Spleen (tissue), 11 donors: Measurements from ENCODE around the gene CALM3. TPM values are rescaled to one million over a fixed set of nuclear protein-coding genes. Genes with fewer than 3 reads are reported as not detected.

Experiments
- DNase-seq: peaks from one replicate; pipeline ENCODE4 v3.0.0-alpha.2; 2020
- H3K27ac ChIP-seq, 8 donors: fragments of 200-600 bp; sonication (generic) in 7 of 8; 1 replicate in 4 of 8; 2 replicates in 4 of 8; pipeline versions ENCODE4 v1.5.0 to v1.8.0; 2016 to 2021; ENCODE audit warnings: inconsistent platforms in 4 of 8, mild to moderate bottlenecking in 4 of 8, moderate library complexity in 1 of 8
- H3K27me3 ChIP-seq, 7 donors: fragments of 200-600 bp; sonication (generic) in 6 of 7; replicated peaks in 1 of 7; 1 replicate in 4 of 7; 2 replicates in 3 of 7; pipeline versions ENCODE4 v1.5.0 to v1.8.0; 2016 to 2021; ENCODE audit warnings: inconsistent platforms in 3 of 7, mild to moderate bottlenecking in 1 of 7
- H3K36me3 ChIP-seq, 6 donors: fragments of 200-600 bp; sonication (generic) in 5 of 6; 1 replicate in 4 of 6; 2 replicates in 2 of 6; pipeline versions ENCODE4 v1.5.0 to v1.8.0; 2016 to 2021; ENCODE audit warnings: inconsistent platforms in 2 of 6
- H3K4me1 ChIP-seq, 6 donors: fragments of 200-600 bp; sonication (generic) in 5 of 6; 1 replicate in 3 of 6; 2 replicates in 3 of 6; pipeline versions ENCODE4 v1.5.0 to v1.8.0; 2016 to 2021; ENCODE audit warnings: inconsistent platforms in 3 of 6
- H3K4me3 ChIP-seq, 8 donors: fragments of 200-600 bp; sonication (generic) in 7 of 8; 1 replicate in 4 of 8; 2 replicates in 4 of 8; pipeline versions ENCODE4 v1.5.0 to v1.8.0; 2016 to 2021; ENCODE audit warnings: inconsistent platforms in 4 of 8, mild to moderate bottlenecking in 4 of 8, moderate library complexity in 2 of 8
- H3K9me3 ChIP-seq, 8 donors: fragments of 200-600 bp; sonication (generic) in 7 of 8; 1 replicate in 4 of 8; 2 replicates in 4 of 8; pipeline versions ENCODE4 v1.5.0 to v1.8.0; 2016 to 2021; ENCODE audit warnings: inconsistent platforms in 4 of 8
- CTCF ChIP-seq, 11 experiments: fragments of 200-600 bp in 7 of 11; fragments of 450-650 bp in 4 of 11; sonication (generic) in 4 of 11; IDR thresholded peaks in 8 of 11; conservative IDR thresholded peaks in 3 of 11; 1 replicate in 7 of 11; 2 replicates in 4 of 11; pipeline versions ENCODE4 v1.4.0 to v1.8.0; 2016 to 2021; ENCODE audit warnings: antibody characterized with exemption in 11 of 11, inconsistent platforms in 4 of 11, mild to moderate bottlenecking in 1 of 11
- POLR2A ChIP-seq, 3 donors: fragments of 450-650 bp; IDR thresholded peaks; one replicate each; pipeline ENCODE4 v1.5.1; 2017; ENCODE audit warnings: antibody characterized with exemption in 3 of 3, mild to moderate bottlenecking in 1 of 3
- POLR2AphosphoS5 ChIP-seq, 3 donors: sonication (generic); formaldehyde crosslinking; IDR thresholded peaks; one replicate each; pipeline ENCODE4 v1.5.1; 2017; ENCODE audit warnings: antibody characterized with exemption in 3 of 3
- WGBS, 5 donors: extraction: QIAGEN DNeasy Blood & Tissue Kit in 3 of 5; methylation state at CpG; one replicate each; pipeline versions ENCODE4 v1.1.5 to v1.1.7; 2013 to 2018; 5-methylcytosine and 5-hydroxymethylcytosine counted together
- intact Hi-C: fragments of 100-400 bp; cut with DNase I; formaldehyde crosslinking; loops from one replicate; pipeline ENCODE4 v1.15.0; 2023; ENCODE audit warnings: low total_unique reads
- polyA plus RNA-seq, 3 donors: library from polyadenylated mRNA; stranded (reverse); fragments of 200-250 nt; gene quantifications; one replicate each; pipeline ENCODE4 v1.2.1, GENCODE V29; 2013
- total RNA-seq, 7 donors: library from RNA; depleted of rRNA in 3 of 7; stranded (reverse); fragments of >200 nt in 3 of 7; fragmentation: NEBNext Ultra II Directional in 4 of 7; extraction: Animal tissue kit (Norgen Biotek cat#: 25700) in 4 of 7; gene quantifications; one replicate each; pipeline versions ENCODE4 v1.1.0 to v1.2.1, GENCODE V29; 2016 to 2021
- donor health status: healthy with polysubstance abuse.
- donor health status: DM: no; HTN: no; CAD: no; lungs with moderate emphysema.
- donor health status: DM: no; HTN: no; CAD: no.
- donor health status: Bipolar disorder and iron deficiency.
- donor health status: healthy.
- donor health status: DM: no; HTN: no; CAD: no.
- donor health status: DM: yes; HTN: yes; CAD: no.

The CALM3 gene
- total and polyA plus RNA-seq, 10 donors = 78.1 to 197 (median 140) TPM

- no peak overlapping the region for H3K4me3 ChIP-seq
- intact Hi-C loops = no loop called here
- no peaks in the 10 kb centered on the region for H3K36me3 ChIP-seq
- DNase-seq = no peak
- no peaks in the 10 kb centered on the region for H3K9me3 ChIP-seq
- peaks cover 7 to 70% (median 46%) of the 10 kb centered on the region in 6 donors for H3K4me1 ChIP-seq
- peaks cover 0 to 42% (median 7%) of the 10 kb centered on the region in 7 donors for H3K27me3 ChIP-seq
- H3K27ac ChIP-seq = peak overlapping the region in 2 of 8 donors; percentile 17 to 67
- TF ChIP-seq POLR2A (IDR thresholded peaks at IDR 0.05) (no peak), POLR2AphosphoS5 (IDR thresholded peaks at IDR 0.05) (peak in 1 of 3 donors; percentile 22)
- WGBS, 5 donors = 71 to 85% (median 83%) methylated on average over 11 to 14 of the region's 14 CpGs
These were observed 29.6 kb downstream of the CALM3 start for GRCh38 chr19:46630586-46631205.

GRCh38 chr19:46631481-46631880, 30.4 kb downstream of the CALM3 start:
- DNase-seq = no peak
- peak overlapping the region in 1 of 8 donors; percentile 1 for H3K27ac ChIP-seq
- H3K27me3 ChIP-seq = peaks cover 0 to 49% (median 7%) of the 10 kb centered on the region in 7 donors
- intact Hi-C loops = no loop called here
- 53 to 87% (median 59%) methylated on average over 6 of the region's 6 CpGs for WGBS, 5 donors
- no peaks in the 10 kb centered on the region for H3K9me3 ChIP-seq
- H3K4me1 ChIP-seq = peaks cover 7 to 70% (median 42%) of the 10 kb centered on the region in 6 donors
- TF ChIP-seq POLR2A (IDR thresholded peaks at IDR 0.05) (no peak), CTCF (IDR thresholded peaks at IDR 0.05 in 8 of 11, conservative IDR thresholded peaks at IDR 0.05 in 3 of 11) (no peak), POLR2AphosphoS5 (IDR thresholded peaks at IDR 0.05) (no peak)
- H3K4me3 ChIP-seq = no peak overlapping the region
- no peaks in the 10 kb centered on the region for H3K36me3 ChIP-seq

GRCh38 chr19:46633130-46633529, 32.0 kb downstream of the CALM3 start:
- Histone ChIP-seq H3K4me1 (peaks cover 8 to 69% (median 41%) of the 10 kb centered on the region in 6 donors), H3K27me3 (peaks cover 0 to 58% (median 7%) of the 10 kb centered on the region in 7 donors), H3K4me3 (peak overlapping the region in 1 of 8 donors; percentile 24), H3K27ac (no peak overlapping the region), H3K9me3 (no peaks in the 10 kb centered on the region), H3K36me3 (no peaks in the 10 kb centered on the region)
- WGBS, 5 donors = 88 to 99% (median 93%) methylated on average over 3 of the region's 3 CpGs
- TF ChIP-seq POLR2A (IDR thresholded peaks at IDR 0.05) (no peak), POLR2AphosphoS5 (IDR thresholded peaks at IDR 0.05) (no peak), CTCF (IDR thresholded peaks at IDR 0.05 in 8 of 11, conservative IDR thresholded peaks at IDR 0.05 in 3 of 11) (no peak)
- intact Hi-C loops = no loop called here
- no peak for DNase-seq

GRCh38 chr19:46634045-46634655, 33.0 kb downstream of the CALM3 start:
- TF ChIP-seq CTCF (IDR thresholded peaks at IDR 0.05 in 8 of 11, conservative IDR thresholded peaks at IDR 0.05 in 3 of 11) (no peak), POLR2AphosphoS5 (IDR thresholded peaks at IDR 0.05) (peak; percentile 36 to 53 (median 42)), POLR2A (IDR thresholded peaks at IDR 0.05) (no peak)
- peak; percentile 94 for DNase-seq
- WGBS, 5 donors = 4 to 7% (median 5%) methylated on average over 33 to 38 of the region's 38 CpGs
- intact Hi-C loops = no loop called here
- H3K4me1 ChIP-seq = peaks cover 15 to 74% (median 50%) of the 10 kb centered on the region in 6 donors
- H3K27ac ChIP-seq = peak overlapping the region in 2 of 8 donors; percentile 21 to 53
- H3K36me3 ChIP-seq = no peaks in the 10 kb centered on the region
- peak overlapping the region in 6 of 8 donors; percentile 21 to 61 (median 24) for H3K4me3 ChIP-seq
- peaks cover 0 to 68% (median 7%) of the 10 kb centered on the region in 7 donors for H3K27me3 ChIP-seq
- H3K9me3 ChIP-seq = no peaks in the 10 kb centered on the region
